ENCODE data around the gene CACNB1. TPM values are rescaled to one million over a fixed set of nuclear protein-coding genes. Genes with fewer than 3 reads are reported as not detected.

Gene CACNB1
- 27.5 TPM for total RNA-seq
- long read RNA-seq, partial matches to known transcripts: 5 of 26 reads
- long read RNA-seq, other reads (novel, unspliced or antisense): 18 of 26 reads

DNA sequence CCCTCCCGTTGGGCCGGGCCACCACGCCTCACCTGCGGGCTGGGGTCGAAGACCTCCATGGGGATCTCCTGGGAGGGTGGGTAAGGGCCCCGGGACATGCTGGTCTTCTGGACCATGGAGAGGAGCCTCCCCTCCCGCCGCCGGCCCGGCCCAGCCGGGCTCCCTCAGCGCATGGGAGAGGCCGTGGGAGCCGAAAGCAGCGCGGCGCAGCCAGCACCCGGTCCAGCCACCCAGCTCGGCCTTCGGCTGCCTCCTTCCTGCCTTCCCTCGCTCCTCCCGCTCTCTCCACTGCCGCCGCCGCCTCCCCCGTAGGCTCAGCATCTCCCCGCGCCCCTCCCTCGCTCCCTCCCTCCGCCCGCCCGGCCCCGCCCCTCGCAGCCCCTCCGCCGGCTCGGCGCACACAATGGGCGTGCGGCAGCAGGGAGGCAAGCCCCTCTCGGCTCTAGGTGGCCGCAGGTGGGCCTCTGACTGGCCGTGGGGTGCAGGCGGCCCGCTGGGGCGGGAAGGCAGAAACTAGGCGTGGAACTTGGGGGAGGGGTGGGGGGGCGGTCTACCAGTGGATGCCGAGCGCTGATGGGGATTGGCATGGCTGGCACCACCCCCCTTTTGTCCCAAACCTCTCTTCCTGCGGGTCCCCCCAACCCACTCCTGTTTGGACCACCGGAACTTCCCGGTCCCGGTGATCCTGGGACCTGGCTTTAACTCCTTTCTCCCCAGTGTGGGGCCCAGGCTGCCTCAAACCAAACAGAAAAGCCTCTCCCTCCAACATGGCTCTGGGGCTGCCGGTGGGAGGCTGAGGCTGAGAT lies at the start of gene CACNB1:
Gene CACNB1 (minus strand): TSS at position 290 of the 806 bp plus-strand sequence. CDS start 174 bp downstream, at position 116.
- peak within 1 kb of the TSS; percentile 99 for H3K27ac ChIP-seq
- H3K9me3 ChIP-seq: no peaks in the 10 kb centered on the region
- H3K4me1 ChIP-seq: peaks cover 48% of the 10 kb centered on the region
- peak within 1 kb of the TSS; percentile 85 for H3K4me3 ChIP-seq
- peak; percentile 73 for ATAC-seq
- H3K27me3 ChIP-seq: no peaks in the 10 kb centered on the region
- intact Hi-C loops (cut with DNase I): no loop called here
- DNase-seq: peak; percentile 90
- no peak for TF ChIP-seq CTCF (IDR thresholded peaks at IDR 0.05)
- H3K36me3 ChIP-seq: peaks cover 28% of the 10 kb centered on the region

- intact Hi-C loops (cut with DNase I): no loop called here
- no peaks in the 10 kb centered on the region for H3K27me3 ChIP-seq
- H3K4me3 ChIP-seq: no peak overlapping the region
- DNase-seq: no peak
- H3K27ac ChIP-seq: no peak overlapping the region
- ATAC-seq: no peak
- no peak for TF ChIP-seq CTCF (IDR thresholded peaks at IDR 0.05)
- no peaks in the 10 kb centered on the region for H3K36me3 ChIP-seq
- no peaks in the 10 kb centered on the region for H3K9me3 ChIP-seq
- H3K4me1 ChIP-seq: peaks cover 8% of the 10 kb centered on the region
Measured at GRCh38 chr17:39246274-39246673, 48.8 kb upstream of the CACNB1 start.

GRCh38 chr17:39244600-39245570 lies 47.4 kb upstream of the CACNB1 start:
- Histone ChIP-seq H3K27ac (no peak overlapping the region), H3K4me3 (no peak overlapping the region), H3K9me3 (no peaks in the 10 kb centered on the region), H3K27me3 (no peaks in the 10 kb centered on the region), H3K4me1 (peaks cover 8% of the 10 kb centered on the region), H3K36me3 (no peaks in the 10 kb centered on the region)
- ATAC-seq (peak; percentile 95), DNase-seq (peak; percentile 88)
- intact Hi-C loops (cut with DNase I): no loop called here
- TF ChIP-seq CTCF (IDR thresholded peaks at IDR 0.05): peak; percentile 97

DNA sequence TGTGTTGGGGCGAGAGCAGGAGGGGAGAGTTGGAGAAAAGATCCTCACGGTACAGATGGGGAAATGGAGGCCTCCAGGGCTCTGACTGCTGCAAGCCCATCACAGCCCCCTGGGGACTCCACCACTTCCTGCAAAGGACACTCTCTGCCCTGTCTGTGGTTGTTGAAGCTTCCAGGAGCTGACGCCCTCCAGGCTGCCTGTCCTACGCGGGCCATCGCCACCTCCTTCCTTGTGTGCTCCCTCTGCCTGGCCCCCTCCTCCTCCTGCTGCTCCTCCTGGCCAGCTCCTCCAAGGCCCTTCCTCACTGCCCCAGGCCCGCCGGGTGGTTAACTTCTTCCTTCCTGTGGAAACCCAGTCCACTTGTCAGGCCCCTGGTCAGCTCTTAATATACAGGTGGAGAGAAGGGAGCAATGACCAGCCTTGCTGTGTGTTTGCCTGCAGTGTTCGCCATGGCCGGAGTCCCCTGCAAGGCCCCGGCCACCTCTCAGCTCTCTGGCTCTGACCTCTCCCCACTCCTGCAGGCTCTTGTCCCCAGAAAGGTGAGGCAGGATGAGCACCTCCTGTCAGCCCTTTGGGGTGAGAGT lies 46.6 kb upstream of the CACNB1 start:
- DNase-seq (no peak), ATAC-seq (no peak)
- peaks cover 4% of the 10 kb centered on the region for H3K27me3 ChIP-seq
- H3K4me3 ChIP-seq: no peak overlapping the region
- intact Hi-C loops (cut with DNase I): no loop called here
- H3K27ac ChIP-seq: no peak overlapping the region
- no peaks in the 10 kb centered on the region for H3K9me3 ChIP-seq
- peaks cover 8% of the 10 kb centered on the region for H3K4me1 ChIP-seq
- H3K36me3 ChIP-seq: no peaks in the 10 kb centered on the region
- TF ChIP-seq CTCF (IDR thresholded peaks at IDR 0.05): no peak

GRCh38 chr17:39243155-39243554 lies 45.7 kb upstream of the CACNB1 start:
- DNase-seq: no peak
- H3K27me3 ChIP-seq: peaks cover 5% of the 10 kb centered on the region
- H3K9me3 ChIP-seq: no peaks in the 10 kb centered on the region
- no peak for TF ChIP-seq CTCF (IDR thresholded peaks at IDR 0.05)
- no peaks in the 10 kb centered on the region for H3K36me3 ChIP-seq
- ATAC-seq: no peak
- H3K4me1 ChIP-seq: peaks cover 14% of the 10 kb centered on the region
- H3K4me3 ChIP-seq: no peak overlapping the region
- intact Hi-C loops (cut with DNase I): no loop called here
- H3K27ac ChIP-seq: no peak overlapping the region
